Left ventricle myocardium superior (tissue), 1 donor: ENCODE measurements around the gene UST. TPM values are rescaled to one million over a fixed set of nuclear protein-coding genes. Genes with fewer than 3 reads are reported as not detected.

Experiments
- ATAC-seq: fragments of 200-7000 bp; cut with Tn5 transposase; one replicate; pipeline ENCODE4 v1.9.1; 2020; ENCODE audit warnings: mild to moderate bottlenecking, moderate library complexity
- DNase-seq: peaks from one replicate; pipeline ENCODE4 v3.0.0-alpha.2; 2020
- intact Hi-C: fragments of 100-400 bp; cut with micrococcal nuclease; formaldehyde crosslinking; loops from one replicate; pipeline ENCODE4 v1.11.0; 2022
- long read RNA-seq: library from polyadenylated mRNA; unstranded; transcript quantifications from one replicate; pipeline ENCODE4 v2.0.0, GENCODE V29; 2021
- total RNA-seq: library from RNA; stranded (reverse); fragmentation: NEBNext Ultra II Directional; extraction: Animal tissue kit (Norgen Biotek cat#: 25700); gene quantifications from one replicate; pipeline ENCODE4 v1.2.1, GENCODE V29; 2021
- donor health status: DM: no; HTN: yes; CAD: no; lungs with severe emphysema.

UST gene, protein sequence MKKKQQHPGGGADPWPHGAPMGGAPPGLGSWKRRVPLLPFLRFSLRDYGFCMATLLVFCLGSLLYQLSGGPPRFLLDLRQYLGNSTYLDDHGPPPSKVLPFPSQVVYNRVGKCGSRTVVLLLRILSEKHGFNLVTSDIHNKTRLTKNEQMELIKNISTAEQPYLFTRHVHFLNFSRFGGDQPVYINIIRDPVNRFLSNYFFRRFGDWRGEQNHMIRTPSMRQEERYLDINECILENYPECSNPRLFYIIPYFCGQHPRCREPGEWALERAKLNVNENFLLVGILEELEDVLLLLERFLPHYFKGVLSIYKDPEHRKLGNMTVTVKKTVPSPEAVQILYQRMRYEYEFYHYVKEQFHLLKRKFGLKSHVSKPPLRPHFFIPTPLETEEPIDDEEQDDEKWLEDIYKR
- total RNA-seq: 3.4 TPM
- long read RNA-seq, full-length matches to known transcripts: 2 of 7 reads
- long read RNA-seq, partial matches to known transcripts: 0 of 7 reads
- long read RNA-seq, other reads (novel, unspliced or antisense): 5 of 7 reads

- ATAC-seq: peak; percentile 91
- intact Hi-C loops: loop anchor here (5.0 kb wide), 1 partner anchor 201 kb away; no protein-coding TSS in a partner anchor
- peak; percentile 86 for DNase-seq
Measured at GRCh38 chr6:148746363-148747144, at the start of gene UST. TSS of gene UST (plus strand) at chr6:148747030. CDS start at chr6:148747431, 401 bp downstream.

GRCh38 chr6:148697895-148698440, 48.9 kb upstream of the UST start:
- intact Hi-C loops: no loop called here
- DNase-seq (no peak), ATAC-seq (no peak)

GRCh38 chr6:148698671-148699180, 48.1 kb upstream of the UST start:
- no peak for DNase-seq
- ATAC-seq: no peak
- intact Hi-C loops: no loop called here

DNA sequence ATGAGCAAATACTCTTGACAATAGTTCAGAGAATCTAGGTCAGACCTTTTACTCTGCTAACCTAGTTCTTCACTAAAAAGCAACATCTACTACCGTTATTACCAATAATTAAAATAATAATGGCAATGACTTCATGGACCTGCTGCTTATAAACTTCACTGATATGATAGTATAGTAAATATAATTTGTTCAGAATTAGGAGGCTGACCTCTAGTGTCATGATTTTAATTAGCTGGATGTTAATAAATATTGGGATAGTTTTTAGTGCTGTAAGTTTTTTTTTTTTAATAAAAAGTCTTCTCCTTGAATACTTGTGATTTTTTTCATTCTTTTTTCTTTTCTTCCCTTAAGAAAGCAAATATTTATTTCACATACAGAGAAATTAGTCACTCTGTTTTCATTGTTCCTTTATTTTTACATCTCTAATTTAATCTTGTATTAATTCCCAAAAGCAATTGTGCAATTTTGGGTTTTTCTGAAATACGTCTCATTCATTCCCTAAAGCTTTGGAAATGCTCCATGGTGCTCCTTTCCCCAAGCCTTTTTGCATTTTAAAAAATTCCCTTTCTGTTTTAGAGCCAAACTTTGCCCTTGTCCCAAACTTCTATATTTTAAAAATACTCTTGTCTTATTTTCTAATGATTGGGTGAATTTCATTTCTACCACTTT, 46.6 kb upstream of the UST start:
- no peak for DNase-seq
- intact Hi-C loops: no loop called here
- peak; percentile 32 for ATAC-seq

DNA sequence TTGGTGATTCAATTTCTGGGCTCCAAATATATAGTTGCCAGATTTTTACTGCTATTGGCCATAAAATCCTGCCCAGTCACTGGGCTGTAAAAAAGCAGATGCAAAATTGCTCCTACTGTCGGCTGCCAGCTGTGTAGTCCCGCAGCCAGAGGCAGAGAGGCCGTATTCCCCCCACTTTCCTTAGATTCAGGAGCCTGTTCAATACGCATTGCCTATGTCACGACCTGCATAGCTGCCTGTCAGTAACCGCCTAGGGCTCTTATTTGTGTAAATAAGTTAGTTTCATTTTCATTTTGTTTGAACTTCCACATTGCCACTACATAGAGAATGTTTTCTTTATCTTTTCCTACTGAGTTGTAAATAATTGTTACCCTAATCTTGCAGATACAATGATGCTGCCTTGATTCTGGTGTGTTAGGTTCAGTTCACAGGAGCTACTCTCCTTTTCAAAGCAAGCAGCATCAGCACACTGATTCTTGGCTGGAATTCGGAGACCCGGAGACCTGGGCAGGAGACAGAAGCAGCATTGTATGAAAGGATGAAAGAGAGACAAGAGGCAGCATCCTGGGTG, 46.0 kb upstream of the UST start:
- intact Hi-C loops: no loop called here
- no peak for DNase-seq
- peak; percentile 63 for ATAC-seq

- peak; percentile 23 for ATAC-seq
- intact Hi-C loops: no loop called here
- DNase-seq: no peak
Measured at GRCh38 chr6:148701375-148701774, 45.5 kb upstream of the UST start.

DNA sequence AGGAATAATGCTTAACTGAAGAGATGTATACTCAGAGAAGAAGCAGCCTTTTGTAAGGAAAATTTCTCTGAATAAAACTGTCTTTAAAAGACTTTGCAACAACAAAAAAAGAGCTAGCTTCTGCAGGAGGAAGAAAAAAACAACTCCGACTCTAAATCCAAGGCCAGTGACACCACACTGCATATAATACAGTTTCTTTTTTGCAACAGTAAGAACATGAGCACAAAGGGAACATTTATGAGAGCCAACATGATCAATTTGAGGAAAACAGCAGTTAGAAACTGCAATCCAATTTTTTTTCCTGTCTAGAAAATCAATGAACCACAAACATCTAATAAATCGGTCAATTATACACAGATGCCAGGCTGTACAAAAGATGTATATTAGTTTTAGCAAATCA, 42.9 kb upstream of the UST start:
- DNase-seq (no peak), ATAC-seq (no peak)
- intact Hi-C loops: no loop called here

GRCh38 chr6:148704400-148705246, 42.2 kb upstream of the UST start:
- intact Hi-C loops: no loop called here
- ATAC-seq: no peak
- no peak for DNase-seq

DNA sequence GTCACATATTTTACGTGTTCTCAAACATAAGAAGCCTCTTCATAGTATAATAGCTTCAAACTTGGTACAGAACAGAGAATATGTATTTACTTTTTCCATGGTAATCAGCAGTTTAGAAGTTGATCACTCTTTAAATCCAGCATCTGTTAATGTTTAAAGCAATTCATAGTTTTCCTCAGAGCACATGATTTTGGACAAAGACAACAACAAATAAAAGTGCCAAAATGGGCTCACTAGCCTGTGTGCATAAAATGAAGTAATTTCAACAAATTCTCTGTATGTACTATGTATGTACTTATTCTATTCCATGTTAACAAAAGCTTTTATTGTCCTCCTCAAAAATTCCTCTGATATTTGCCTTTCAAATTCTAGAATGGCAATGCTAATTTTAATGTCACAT, 38.1 kb upstream of the UST start:
- ATAC-seq (no peak), DNase-seq (no peak)
- intact Hi-C loops: no loop called here

GRCh38 chr6:148709577-148709976, 37.3 kb upstream of the UST start:
- no peak for DNase-seq

DNA sequence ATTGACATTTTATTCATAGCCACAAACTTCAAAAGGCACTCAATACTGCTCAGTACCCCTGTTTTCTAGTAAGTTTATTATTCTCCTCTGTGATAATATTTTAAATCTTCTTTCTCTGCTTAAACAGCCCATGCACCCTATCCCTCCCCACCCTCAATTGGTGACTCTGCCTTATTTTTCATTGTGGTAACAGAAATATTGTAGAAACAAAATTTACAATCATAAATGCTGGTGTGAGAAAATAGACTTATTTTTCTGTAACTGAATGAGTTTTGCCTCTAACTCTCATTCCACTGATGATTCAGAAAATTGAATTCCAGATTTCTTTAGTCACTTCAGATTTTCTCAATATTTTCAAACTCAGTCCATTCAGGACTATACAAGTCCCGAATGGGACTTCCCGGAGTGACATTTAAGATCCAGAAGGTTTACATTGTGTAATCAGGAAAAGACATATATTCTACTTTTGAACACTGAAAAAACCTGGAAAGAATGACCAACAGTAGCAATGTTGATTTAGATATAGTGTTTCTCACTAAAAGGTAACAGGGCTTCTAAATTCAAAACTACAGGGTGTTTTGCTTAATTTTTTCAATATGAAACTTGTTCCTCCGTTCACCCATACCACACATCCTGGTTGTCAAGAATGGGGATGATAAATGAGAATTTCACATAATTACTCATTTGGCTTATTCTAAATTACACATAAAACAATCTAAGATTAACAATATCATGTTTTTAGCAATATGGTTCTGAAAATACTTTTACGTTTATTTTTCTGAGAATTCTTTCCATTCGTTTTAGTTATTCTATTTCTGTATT, 34.8 kb upstream of the UST start:
- no peak for DNase-seq
- no peak for ATAC-seq
- intact Hi-C loops: no loop called here

More at GRCh38 chr6:148709577-148709976, 37.3 kb upstream of the UST start:
- no peak for ATAC-seq
- intact Hi-C loops: no loop called here

- ATAC-seq (no peak), DNase-seq (no peak)
- intact Hi-C loops: no loop called here
Measured at GRCh38 chr6:148713033-148713738, 33.6 kb upstream of the UST start.

DNA sequence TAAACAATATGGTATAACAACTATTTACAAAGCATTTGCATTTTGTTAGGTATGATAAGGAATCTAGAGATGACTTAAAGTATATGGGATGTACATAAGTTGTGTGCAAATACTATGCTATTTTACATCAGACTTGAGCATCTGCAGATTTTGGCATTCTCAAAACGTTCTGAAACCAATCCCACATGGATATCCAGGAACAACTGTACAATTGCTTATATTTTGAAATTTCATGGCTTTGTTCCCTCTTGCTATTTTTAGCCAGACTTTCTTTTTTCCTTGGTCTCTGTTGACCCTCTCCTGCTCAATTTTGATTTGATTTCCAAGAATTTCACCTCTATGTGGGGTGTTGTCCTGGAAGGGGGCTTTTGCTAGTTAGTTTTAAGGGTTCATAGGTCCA, 32.9 kb upstream of the UST start:
- intact Hi-C loops: no loop called here
- ATAC-seq: no peak
- no peak for DNase-seq

DNA sequence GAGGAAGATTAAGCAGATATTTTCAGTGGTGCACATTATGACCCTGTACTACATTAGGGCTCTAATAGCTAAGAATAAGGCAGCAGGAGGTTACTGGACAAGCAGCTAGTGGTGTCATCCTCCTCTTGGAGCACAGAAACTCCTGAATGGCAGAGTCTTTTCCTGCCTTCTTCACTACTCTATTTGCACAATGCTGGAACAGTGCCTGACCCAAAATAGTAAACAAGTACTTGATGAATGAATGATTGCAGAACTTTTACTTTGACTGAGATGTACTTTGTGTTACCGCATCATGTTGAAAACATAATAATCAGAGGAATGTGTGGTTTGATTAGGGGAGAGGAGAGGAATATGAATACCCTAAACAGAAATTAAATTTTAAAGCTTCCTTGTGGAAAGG, 30.0 kb upstream of the UST start:
- intact Hi-C loops: no loop called here

GRCh38 chr6:148720406-148720805, 26.4 kb upstream of the UST start:
- ATAC-seq: no peak
- no peak for DNase-seq
- intact Hi-C loops: no loop called here

More for the DNA sequence above, 30.0 kb upstream of the UST start:
- DNase-seq: no peak
- no peak for ATAC-seq

GRCh38 chr6:148720897-148721296, 25.9 kb upstream of the UST start:
- DNase-seq (no peak), ATAC-seq (no peak)
- intact Hi-C loops: no loop called here

GRCh38 chr6:148723484-148723883, 23.3 kb upstream of the UST start:
- no peak for ATAC-seq
- intact Hi-C loops: no loop called here
- DNase-seq: no peak
